Cerebellar cortex (tissue), 1 donor: ENCODE data around the gene VPS37B.
A peak's percentile ranks its signal among the peaks of the same experiment; 100 is the strongest.
"Not testable (repeated sequence)": the region's sequence is repeated elsewhere in the genome, so short reads cannot be mapped to it uniquely, and the experiment has no call there.

Experiments
- DNase-seq: peaks from one replicate; pipeline ENCODE4 v3.0.0-alpha.2; 2015; ENCODE audit warnings: low spot score

VPS37B gene

DNA sequence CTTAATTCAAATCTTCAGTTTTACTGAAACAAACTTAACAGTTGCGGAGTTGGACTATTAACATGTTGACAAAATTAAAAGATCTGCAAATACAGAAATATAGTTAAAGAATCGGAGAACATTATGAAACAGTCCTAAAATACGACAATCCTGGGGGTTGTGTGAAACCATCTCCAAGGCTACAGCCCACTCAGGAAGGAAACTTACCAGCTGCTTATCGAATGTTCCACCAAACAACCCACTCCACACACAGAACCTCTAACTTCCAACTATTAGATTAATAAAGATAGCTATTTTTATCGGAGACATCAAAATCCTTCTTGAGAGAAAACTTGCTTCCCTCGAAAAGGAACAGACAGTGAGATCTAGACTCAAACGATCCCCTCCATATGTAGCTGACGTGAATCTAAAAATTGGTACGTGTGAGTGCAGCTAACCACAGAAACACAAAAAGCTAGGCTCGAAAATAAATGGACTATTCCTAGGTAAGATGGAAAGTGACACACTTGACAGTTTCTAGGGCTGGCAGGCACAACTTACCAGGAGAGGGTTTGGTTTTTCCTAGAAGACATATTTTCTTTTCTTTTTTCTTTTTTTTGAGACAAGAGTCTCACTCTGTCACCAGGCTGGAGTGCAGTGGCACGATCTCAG lies 12.9 kb downstream of the VPS37B start:
- DNase-seq = no peak

- DNase-seq = peak; percentile 51
These were observed 15.3 kb downstream of the VPS37B start for GRCh38 chr12:122880668-122881067.

GRCh38 chr12:122880155-122880667 lies 15.7 kb downstream of the VPS37B start:
- no peak for DNase-seq

DNA sequence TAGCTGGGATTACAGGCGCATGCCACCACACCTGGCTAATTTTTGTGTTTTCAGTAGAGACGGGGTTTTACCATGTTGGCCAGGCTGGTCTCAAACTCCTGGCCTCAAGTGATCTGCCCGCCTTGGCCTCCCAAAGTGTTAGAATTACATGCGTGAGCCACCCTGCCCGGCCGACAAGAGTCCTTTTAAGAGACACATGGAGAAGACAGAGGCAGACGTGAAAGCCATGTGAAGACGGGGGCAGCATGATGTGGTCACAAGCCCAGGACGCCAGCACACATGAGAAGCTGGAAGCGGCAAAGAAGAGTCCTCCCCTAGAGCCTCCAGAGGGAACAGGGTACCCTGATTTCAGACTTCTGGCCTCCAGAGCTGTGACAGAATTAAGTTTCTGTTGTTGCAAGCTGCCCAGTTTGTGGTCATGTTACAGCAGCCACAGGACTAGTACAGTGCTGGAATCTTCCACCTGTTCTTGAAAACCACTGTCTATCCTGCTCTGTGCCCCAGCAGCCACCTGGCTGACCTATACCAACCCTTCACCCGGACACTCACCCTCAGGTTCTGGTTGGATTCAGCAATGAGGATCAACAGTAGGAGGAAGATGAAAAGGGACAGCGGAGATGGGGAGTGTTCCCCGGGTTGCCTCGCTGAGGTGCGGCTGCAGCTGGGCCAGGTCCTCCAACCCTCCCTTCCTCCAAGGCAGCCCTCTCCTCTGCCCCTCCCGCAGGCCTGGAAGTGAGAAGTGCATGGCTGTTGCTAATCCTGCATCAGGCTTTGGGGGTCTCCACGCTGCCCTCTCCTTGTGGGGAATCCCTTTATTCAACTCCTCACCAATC lies 16.9 kb downstream of the VPS37B start:
- DNase-seq = no peak

DNA sequence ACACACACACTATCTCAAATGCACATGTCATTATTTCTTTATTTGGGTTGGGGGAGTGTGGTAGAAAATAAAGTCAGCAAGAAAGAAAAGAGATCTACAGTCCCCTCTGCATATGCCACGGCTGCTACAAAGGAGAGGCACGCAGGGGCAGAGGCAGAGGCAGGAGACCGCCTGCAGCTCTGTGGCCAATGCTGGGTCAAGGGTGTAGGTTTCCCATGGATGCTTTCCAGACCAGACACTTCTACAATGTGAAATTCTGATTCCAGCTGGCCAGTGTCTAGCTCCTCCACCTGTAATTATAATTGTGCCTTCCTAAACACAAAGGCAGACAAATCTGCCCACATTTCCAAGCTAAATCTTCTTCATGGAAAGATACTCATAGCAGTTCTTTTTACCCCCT lies 19.2 kb downstream of the VPS37B start:
- DNase-seq = no peak

- DNase-seq = not testable (repeated sequence)
These were observed 19.6 kb downstream of the VPS37B start for GRCh38 chr12:122876281-122876680.

GRCh38 chr12:122875590-122876220 lies 20.2 kb downstream of the VPS37B start:
- no peak for DNase-seq

DNA sequence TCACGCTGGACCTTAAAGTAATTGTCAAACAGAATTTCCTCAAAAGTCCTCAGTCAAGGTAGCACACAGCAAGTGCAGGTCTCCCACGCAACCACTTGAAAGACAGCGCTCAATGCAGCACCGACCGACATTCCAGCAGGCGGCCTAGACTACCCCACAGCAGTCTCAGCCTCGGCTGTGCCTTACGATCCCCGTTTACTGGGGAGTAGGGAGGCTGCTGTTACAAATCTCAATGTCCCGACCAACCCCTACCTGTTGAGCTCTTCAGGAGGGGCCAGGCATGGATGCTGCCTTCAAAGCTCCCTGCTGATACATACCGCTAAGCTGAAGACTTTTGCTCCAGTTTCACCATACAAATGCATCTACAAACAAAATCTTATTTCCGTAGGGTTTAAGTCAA lies 21.8 kb downstream of the VPS37B start:
- no peak for DNase-seq

GRCh38 chr12:122873540-122873939 lies 22.4 kb downstream of the VPS37B start:
- DNase-seq = no peak

DNA sequence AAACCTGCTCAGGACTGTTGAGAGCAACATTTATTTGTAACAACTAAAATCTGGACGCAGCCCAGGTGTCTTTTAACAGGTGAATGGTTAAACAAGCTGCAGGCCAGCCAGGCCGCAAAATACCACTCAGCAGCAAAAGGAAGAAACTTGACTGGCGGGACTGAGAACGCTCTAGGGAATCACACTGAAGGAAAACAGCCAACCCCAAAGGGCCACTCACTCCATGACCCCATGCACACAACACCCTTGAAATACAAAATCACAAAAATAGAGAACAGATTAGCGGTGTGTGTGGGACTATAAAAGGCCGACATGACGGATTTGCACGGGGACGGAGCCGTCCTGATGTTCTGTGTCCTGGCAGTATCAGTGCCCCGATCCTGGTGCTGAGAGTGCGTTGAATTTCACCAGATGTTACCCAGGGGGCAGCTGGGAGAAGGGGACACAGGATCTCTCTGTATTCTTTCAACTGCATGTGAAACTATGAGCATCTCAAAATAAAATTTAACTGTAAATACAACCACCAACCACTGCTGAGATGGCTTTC lies 23.0 kb downstream of the VPS37B start:
- DNase-seq = no peak

GRCh38 chr12:122871851-122872780 lies 23.8 kb downstream of the VPS37B start:
- no peak for DNase-seq

DNA sequence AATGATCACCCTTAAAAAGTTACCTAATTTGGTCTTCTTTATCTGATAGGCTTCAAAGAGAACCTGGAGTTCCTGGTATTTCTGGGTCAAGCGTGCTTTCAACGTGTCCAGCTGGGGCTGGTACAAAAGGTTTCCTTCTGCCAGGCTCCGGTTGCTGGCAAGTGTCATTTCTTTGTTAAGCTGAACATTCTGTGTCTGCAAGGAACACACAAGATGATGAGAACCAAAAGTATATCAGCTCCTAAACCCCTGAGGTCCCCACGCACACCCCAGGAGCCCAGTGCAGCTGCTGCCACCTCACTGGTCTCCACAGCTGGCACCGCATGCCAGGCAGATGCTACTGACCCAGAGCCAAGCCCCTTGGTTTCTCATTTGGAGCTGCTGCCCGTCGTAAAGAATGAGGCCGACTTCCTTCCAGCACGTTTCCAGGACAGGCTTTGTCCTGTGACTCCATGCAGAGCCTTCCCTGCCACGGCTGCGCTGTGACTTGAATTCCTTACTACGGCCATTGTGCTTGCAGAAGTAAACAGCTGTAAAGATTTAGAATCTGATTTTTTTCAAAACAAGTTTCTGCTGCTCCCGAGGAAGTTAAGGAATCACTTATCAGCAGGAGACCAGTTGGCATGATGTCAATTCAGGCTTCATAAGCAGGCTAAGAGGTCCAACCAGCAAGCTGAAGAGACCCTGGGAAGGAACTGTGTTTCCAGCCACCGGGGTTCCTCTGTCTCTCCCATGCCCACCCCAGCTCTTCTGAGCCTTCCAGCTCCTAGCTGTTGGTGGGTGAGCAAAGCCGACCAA lies 24.9 kb downstream of the VPS37B start:
- peak; percentile 64 for DNase-seq

DNA sequence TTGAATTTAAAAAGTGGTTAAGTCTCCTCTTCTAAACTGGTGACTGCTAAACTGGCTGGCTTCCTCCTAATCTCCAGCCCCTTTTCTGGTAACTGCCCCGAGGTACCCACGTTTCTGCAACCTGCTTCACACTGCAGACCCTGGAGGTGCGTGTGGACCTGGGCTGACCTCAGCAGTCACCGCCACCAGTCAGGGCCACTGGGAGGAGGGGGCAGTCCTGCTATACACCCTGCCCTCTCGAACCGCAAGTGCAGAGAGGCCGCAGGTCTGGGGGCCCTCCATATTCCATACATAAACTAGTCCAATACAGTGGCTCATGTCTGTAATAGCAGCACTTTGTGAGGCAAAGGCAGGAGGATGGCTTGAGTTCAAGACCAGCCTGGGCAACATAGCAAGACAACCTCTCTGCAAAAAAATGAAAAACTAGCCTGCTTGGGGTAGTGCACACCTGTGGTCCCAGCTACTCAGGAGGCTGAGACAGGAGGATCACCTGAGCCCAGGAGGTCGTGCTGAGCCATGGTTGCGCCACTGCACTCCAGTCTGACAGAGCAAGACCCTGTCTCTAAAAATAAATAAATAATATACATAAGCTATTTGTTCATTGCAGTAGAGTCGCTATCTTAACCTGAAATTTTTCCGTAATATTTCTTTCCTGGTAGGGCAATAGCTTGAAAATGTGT lies 25.6 kb downstream of the VPS37B start:
- DNase-seq = no peak

GRCh38 chr12:122869207-122869973 lies 26.5 kb downstream of the VPS37B start:
- no peak for DNase-seq

DNA sequence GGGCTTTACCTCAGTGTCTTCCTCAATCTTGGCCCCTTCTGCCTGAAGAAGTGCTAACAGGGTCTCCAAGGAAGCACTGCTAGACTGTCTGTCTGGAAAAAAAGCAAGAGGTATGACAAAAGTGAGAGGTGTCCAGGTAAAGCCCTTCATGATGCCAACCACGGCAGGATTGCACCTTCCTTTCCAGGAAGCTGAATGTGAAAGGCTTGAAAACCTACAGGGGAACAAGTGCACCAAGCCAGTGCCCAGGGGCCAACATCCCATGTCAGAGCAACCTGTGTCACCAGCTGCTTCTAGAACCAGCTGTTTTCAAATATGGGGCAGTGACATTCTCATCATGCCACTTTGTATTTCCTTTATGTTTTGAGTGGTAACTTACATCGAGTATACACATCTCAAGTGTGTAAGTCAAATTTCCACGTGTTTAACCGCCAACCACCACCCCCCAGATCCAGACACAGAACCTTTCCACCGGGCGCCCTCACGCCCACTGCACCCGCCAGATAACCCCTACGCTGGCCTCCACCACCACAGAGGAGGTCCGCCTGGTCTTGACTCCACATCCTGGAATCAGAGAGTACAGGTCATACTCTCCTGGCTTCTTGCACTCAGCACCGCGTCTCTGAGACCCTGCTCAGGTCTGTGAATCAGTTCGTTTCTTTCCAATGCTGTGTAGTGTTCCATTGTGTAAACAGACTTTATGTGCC lies 27.3 kb downstream of the VPS37B start:
- no peak for DNase-seq

DNA sequence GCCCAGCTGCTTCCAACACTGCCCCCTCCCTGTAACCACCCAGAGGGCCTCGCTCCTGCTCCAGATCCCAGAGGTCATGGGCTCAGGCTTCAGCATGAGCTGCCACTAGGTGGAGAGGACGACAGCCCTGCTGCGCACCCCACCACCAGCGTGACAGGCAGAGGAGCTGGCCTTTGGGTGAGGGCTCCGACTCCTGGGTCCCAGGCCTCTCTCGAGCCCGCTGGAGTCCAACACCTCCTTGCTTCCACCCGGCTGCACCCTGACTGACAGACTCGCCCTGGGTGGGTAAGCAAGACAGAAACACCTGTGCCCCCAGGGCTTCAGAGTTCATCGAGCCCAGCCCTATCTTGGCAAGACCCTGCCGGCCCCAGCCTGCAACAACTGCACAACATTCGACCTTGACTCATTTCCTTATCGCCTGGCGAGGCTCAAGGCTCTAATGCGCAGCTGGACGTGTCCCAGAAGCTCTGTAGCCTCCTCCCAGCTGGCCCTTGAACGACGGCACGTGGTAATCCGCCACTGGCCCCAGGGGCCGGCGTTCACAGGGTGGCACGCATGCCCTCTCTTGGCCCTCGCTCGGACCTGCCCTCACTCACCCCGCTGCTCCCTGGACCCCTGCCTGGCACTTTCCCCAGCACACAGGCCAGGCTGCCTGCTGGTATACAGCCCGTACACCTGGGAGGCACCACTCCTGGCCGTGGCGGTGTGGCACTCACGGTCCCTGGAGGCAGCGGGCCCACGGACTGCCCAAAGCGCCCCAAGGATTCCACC lies 28.0 kb downstream of the VPS37B start:
- DNase-seq = peak; percentile 38

GRCh38 chr12:122866950-122867607 lies 28.8 kb downstream of the VPS37B start:
- DNase-seq = peak; percentile 62
